HepG2 (cell line): ENCODE data around the gene ZAR1L. TPM values are rescaled to one million over a fixed set of nuclear protein-coding genes. Genes with fewer than 3 reads are reported as not detected.

Source experiments
- CEBPB ChIP-seq: IDR thresholded peaks from 2 replicates; pipeline ENCODE4 v1.6.1; 2011; ENCODE audit warnings: low read depth, low read length, improper control_type of control experiment, borderline replicate concordance
- KMT2B ChIP-seq: IDR thresholded peaks from 2 replicates; pipeline ENCODE4 v1.6.1; 2016; ENCODE audit warnings: missing genetic modification reagents, missing compliant biosample characterization
- MED8 ChIP-seq: sonication (generic); formaldehyde crosslinking; IDR thresholded peaks from 2 replicates; pipeline ENCODE4 v1.8.1; 2023; ENCODE audit warnings: mild to moderate bottlenecking, missing genetic modification reagents; ENCODE audit not compliant: insufficient replicate concordance
- SPEN ChIP-seq: sonication (generic); formaldehyde crosslinking; IDR thresholded peaks from 2 replicates; pipeline ENCODE4 v1.5.1; 2020; ENCODE audit warnings: low read depth, mild to moderate bottlenecking, missing genetic modification reagents
- TBL1XR1 ChIP-seq: fragments of 150-350 bp; IDR thresholded peaks from 2 replicates; pipeline ENCODE4 v1.6.1; 2014; ENCODE audit warnings: borderline replicate concordance, low read length; ENCODE audit not compliant: partially characterized antibody
- ZNF143 ChIP-seq: sonication (generic); formaldehyde crosslinking; IDR thresholded peaks from 2 replicates; pipeline ENCODE4 v1.4.0; 2020; ENCODE audit warnings: missing genetic modification reagents
- ZNF256 ChIP-seq: sonication (generic); formaldehyde crosslinking; conservative IDR thresholded peaks from 2 replicates; pipeline ENCODE4 v1.4.0; 2020; ENCODE audit warnings: missing genetic modification reagents
- ZNF615 ChIP-seq: sonication (generic); formaldehyde crosslinking; IDR thresholded peaks from 2 replicates; pipeline ENCODE4 v1.5.0; 2020; ENCODE audit warnings: mild to moderate bottlenecking, missing genetic modification reagents, borderline replicate concordance
- ZNF792 ChIP-seq: IDR thresholded peaks from 2 replicates; pipeline ENCODE4 v1.6.1; 2016
- polyA plus RNA-seq, 8 experiments: library from polyadenylated mRNA; depleted of rRNA in 3 of 8; stranded (reverse) in 7 of 8; unstranded in 1 of 8; fragments of >200 nt; fragmentation: Illumina TruSeq in 4 of 8; extraction: Trizol in 4 of 8; gene quantifications; 2 replicates each; pipeline versions ENCODE4 v1.2.1 to v1.2.3, GENCODE V29; 2011 to 2016; ENCODE audit warnings: low read depth in 4 of 8, missing spikeins in 1 of 8, mixed read lengths in 1 of 8; ENCODE audit not compliant: insufficient read depth in 1 of 8
- total RNA-seq, 5 experiments: library from RNA; depleted of rRNA; stranded (reverse); fragments of >200 nt; fragmentation: Illumina TruSeq; extraction: Trizol; gene quantifications; 2 replicates each; pipeline ENCODE4 v1.2.3, GENCODE V29; 2016; ENCODE audit warnings: low read depth in 1 of 5
- TF ChIP-seq, protein P1 (sequence below): sonication (generic); formaldehyde crosslinking; IDR thresholded peaks from 2 replicates; pipeline ENCODE4 v1.4.0; 2020; ENCODE audit warnings: missing genetic modification reagents
- TF ChIP-seq, protein P2 (sequence below): sonication (generic); formaldehyde crosslinking; IDR thresholded peaks from 2 replicates; pipeline ENCODE4 v1.5.1; 2020; ENCODE audit warnings: missing genetic modification reagents, mild to moderate bottlenecking, borderline replicate concordance
- TF ChIP-seq, protein P3 (sequence below): IDR thresholded peaks from 2 replicates; pipeline ENCODE4 v1.6.1; 2012; ENCODE audit warnings: low read length, improper control_type of control experiment
- TF ChIP-seq, protein P4 (sequence below): sonication (generic); formaldehyde crosslinking; IDR thresholded peaks from 2 replicates; pipeline ENCODE4 v1.9.0; 2021; ENCODE audit warnings: missing genetic modification reagents, borderline replicate concordance
- TF ChIP-seq, protein P5 (sequence below): sonication (generic); formaldehyde crosslinking; IDR thresholded peaks from 2 replicates; pipeline ENCODE4 v1.4.0; 2020; ENCODE audit warnings: mild to moderate bottlenecking, missing genetic modification reagents

Gene ZAR1L
- total and polyA plus RNA-seq, 2 of the 13 experiments (the other 11 are each of a cell fraction or from before 2014, with no cell fraction given), result 0.09 TPM; not detected in 1

DNA sequence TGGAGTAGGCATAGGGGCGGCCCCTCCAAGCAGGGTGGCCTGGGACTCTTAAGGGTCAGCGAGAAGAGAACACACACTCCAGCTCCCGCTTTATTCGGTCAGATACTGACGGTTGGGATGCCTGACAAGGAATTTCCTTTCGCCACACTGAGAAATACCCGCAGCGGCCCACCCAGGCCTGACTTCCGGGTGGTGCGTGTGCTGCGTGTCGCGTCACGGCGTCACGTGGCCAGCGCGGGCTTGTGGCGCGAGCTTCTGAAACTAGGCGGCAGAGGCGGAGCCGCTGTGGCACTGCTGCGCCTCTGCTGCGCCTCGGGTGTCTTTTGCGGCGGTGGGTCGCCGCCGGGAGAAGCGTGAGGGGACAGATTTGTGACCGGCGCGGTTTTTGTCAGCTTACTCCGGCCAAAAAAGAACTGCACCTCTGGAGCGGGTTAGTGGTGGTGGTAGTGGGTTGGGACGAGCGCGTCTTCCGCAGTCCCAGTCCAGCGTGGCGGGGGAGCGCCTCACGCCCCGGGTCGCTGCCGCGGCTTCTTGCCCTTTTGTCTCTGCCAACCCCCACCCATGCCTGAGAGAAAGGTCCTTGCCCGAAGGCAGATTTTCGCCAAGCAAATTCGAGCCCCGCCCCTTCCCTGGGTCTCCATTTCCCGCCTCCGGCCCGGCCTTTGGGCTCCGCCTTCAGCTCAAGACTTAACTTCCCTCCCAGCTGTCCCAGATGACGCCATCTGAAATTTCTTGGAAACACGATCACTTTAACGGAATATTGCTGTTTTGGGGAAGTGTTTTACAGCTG is at the start of gene ZAR1L, which contains the start of gene BRCA2 (continued):
- TF ChIP-seq TBL1XR1, result no peak
- peak; percentile 85 for TF ChIP-seq SPEN (CRISPR knock-in tag)
- peak; percentile 63 for TF ChIP-seq MED8 (CRISPR knock-in tag)
- TF ChIP-seq, protein P1, sequence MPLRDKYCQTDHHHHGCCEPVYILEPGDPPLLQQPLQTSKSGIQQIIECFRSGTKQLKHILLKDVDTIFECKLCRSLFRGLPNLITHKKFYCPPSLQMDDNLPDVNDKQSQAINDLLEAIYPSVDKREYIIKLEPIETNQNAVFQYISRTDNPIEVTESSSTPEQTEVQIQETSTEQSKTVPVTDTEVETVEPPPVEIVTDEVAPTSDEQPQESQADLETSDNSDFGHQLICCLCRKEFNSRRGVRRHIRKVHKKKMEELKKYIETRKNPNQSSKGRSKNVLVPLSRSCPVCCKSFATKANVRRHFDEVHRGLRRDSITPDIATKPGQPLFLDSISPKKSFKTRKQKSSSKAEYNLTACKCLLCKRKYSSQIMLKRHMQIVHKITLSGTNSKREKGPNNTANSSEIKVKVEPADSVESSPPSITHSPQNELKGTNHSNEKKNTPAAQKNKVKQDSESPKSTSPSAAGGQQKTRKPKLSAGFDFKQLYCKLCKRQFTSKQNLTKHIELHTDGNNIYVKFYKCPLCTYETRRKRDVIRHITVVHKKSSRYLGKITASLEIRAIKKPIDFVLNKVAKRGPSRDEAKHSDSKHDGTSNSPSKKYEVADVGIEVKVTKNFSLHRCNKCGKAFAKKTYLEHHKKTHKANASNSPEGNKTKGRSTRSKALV (CRISPR knock-in tag), result no peak
- TF ChIP-seq, protein P2, sequence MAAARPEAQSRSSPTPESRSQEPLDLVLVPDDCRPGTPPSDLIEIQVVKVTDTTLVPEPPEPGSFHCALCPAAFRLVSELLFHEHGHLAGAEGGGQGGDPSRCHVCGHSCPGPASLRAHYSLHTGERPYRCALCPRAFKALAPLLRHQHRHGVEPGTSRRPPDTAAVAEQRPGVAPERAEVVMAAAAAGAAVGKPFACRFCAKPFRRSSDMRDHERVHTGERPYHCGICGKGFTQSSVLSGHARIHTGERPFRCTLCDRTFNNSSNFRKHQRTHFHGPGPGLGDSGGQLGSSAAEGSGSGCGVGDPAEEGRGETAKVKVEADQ (CRISPR knock-in tag), result no peak
- peak; percentile 16; the same call in 1 of the 2 replicates for TF ChIP-seq ZNF143 (CRISPR knock-in tag)
- no peak; the same call in 1 of the 2 replicates for TF ChIP-seq ZNF256 (CRISPR knock-in tag)
- peak; percentile 62; the same call in 1 of the 2 replicates for TF ChIP-seq ZNF792
- TF ChIP-seq, protein P3, sequence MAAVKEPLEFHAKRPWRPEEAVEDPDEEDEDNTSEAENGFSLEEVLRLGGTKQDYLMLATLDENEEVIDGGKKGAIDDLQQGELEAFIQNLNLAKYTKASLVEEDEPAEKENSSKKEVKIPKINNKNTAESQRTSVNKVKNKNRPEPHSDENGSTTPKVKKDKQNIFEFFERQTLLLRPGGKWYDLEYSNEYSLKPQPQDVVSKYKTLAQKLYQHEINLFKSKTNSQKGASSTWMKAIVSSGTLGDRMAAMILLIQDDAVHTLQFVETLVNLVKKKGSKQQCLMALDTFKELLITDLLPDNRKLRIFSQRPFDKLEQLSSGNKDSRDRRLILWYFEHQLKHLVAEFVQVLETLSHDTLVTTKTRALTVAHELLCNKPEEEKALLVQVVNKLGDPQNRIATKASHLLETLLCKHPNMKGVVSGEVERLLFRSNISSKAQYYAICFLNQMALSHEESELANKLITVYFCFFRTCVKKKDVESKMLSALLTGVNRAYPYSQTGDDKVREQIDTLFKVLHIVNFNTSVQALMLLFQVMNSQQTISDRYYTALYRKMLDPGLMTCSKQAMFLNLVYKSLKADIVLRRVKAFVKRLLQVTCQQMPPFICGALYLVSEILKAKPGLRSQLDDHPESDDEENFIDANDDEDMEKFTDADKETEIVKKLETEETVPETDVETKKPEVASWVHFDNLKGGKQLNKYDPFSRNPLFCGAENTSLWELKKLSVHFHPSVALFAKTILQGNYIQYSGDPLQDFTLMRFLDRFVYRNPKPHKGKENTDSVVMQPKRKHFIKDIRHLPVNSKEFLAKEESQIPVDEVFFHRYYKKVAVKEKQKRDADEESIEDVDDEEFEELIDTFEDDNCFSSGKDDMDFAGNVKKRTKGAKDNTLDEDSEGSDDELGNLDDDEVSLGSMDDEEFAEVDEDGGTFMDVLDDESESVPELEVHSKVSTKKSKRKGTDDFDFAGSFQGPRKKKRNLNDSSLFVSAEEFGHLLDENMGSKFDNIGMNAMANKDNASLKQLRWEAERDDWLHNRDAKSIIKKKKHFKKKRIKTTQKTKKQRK, result no peak
- peak; percentile 91 for TF ChIP-seq KMT2B (CRISPR knock-in tag)
- no peak for TF ChIP-seq CEBPB
- TF ChIP-seq, protein P4, sequence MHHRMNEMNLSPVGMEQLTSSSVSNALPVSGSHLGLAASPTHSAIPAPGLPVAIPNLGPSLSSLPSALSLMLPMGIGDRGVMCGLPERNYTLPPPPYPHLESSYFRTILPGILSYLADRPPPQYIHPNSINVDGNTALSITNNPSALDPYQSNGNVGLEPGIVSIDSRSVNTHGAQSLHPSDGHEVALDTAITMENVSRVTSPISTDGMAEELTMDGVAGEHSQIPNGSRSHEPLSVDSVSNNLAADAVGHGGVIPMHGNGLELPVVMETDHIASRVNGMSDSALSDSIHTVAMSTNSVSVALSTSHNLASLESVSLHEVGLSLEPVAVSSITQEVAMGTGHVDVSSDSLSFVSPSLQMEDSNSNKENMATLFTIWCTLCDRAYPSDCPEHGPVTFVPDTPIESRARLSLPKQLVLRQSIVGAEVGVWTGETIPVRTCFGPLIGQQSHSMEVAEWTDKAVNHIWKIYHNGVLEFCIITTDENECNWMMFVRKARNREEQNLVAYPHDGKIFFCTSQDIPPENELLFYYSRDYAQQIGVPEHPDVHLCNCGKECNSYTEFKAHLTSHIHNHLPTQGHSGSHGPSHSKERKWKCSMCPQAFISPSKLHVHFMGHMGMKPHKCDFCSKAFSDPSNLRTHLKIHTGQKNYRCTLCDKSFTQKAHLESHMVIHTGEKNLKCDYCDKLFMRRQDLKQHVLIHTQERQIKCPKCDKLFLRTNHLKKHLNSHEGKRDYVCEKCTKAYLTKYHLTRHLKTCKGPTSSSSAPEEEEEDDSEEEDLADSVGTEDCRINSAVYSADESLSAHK, result no peak
- TF ChIP-seq, protein P5, sequence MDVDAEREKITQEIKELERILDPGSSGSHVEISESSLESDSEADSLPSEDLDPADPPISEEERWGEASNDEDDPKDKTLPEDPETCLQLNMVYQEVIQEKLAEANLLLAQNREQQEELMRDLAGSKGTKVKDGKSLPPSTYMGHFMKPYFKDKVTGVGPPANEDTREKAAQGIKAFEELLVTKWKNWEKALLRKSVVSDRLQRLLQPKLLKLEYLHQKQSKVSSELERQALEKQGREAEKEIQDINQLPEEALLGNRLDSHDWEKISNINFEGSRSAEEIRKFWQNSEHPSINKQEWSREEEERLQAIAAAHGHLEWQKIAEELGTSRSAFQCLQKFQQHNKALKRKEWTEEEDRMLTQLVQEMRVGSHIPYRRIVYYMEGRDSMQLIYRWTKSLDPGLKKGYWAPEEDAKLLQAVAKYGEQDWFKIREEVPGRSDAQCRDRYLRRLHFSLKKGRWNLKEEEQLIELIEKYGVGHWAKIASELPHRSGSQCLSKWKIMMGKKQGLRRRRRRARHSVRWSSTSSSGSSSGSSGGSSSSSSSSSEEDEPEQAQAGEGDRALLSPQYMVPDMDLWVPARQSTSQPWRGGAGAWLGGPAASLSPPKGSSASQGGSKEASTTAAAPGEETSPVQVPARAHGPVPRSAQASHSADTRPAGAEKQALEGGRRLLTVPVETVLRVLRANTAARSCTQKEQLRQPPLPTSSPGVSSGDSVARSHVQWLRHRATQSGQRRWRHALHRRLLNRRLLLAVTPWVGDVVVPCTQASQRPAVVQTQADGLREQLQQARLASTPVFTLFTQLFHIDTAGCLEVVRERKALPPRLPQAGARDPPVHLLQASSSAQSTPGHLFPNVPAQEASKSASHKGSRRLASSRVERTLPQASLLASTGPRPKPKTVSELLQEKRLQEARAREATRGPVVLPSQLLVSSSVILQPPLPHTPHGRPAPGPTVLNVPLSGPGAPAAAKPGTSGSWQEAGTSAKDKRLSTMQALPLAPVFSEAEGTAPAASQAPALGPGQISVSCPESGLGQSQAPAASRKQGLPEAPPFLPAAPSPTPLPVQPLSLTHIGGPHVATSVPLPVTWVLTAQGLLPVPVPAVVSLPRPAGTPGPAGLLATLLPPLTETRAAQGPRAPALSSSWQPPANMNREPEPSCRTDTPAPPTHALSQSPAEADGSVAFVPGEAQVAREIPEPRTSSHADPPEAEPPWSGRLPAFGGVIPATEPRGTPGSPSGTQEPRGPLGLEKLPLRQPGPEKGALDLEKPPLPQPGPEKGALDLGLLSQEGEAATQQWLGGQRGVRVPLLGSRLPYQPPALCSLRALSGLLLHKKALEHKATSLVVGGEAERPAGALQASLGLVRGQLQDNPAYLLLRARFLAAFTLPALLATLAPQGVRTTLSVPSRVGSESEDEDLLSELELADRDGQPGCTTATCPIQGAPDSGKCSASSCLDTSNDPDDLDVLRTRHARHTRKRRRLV, result no peak; the same call in 1 of the 2 replicates
- no peak for TF ChIP-seq ZNF615 (CRISPR knock-in tag)
